Measurements from ENCODE around the gene FCN2.

The FCN2 gene

GRCh38 chr9:134933076-134933659 is 52.6 kb downstream of the FCN2 start:
- DNase-seq (ENCODE audit: low spot score) = no peak
- peak overlapping the region; percentile 49 for H2BK120ac ChIP-seq (ENCODE audit: low read depth, low read length)
- peak overlapping the region; percentile 51 for H2AK5ac ChIP-seq (ENCODE audit: low read depth, low read length)
- no CpG with 5 or more reads among the region's 10 CpGs for WGBS, 2 donors (ENCODE audit: extremely low coverage in 2 of 2, insufficient read length in 2 of 2, insufficient replicate concordance in 1 of 2)
- peak overlapping the region; percentile 85 for H2BK12ac ChIP-seq (ENCODE audit: low read length)
- H2BK5ac ChIP-seq (ENCODE audit: low read length) = peak overlapping the region; percentile 19
- no peak overlapping the region for H3K14ac ChIP-seq (ENCODE audit: low read length)
- H4K91ac ChIP-seq (ENCODE audit: low read depth, low read length, poor library complexity) = no peak overlapping the region
- H4K8ac ChIP-seq (ENCODE audit: low read depth, low read length) = no peak overlapping the region
- H3K4me3 ChIP-seq (ENCODE audit: low read length in 2 of 2) = no peak overlapping the region
- peaks cover 0 to 23% of the 10 kb centered on the region in 2 donors for H3K4me1 ChIP-seq (ENCODE audit: control insufficient read depth in 2 of 2, insufficient read depth in 1 of 2, low read depth in 1 of 2, low read length in 2 of 2)
- peaks cover 0 to 40% (median 3%) of the 10 kb centered on the region in 3 experiments for H3K27me3 ChIP-seq (ENCODE audit: control insufficient read depth in 3 of 3, insufficient read depth in 3 of 3, low read depth in 1 of 3, low read length in 3 of 3)
- no peaks in the 10 kb centered on the region for H3K9me3 ChIP-seq (replicated peaks in 1 of 2; ENCODE audit: control insufficient read depth in 2 of 2, insufficient read depth in 1 of 2, low read depth in 1 of 2, low read length in 2 of 2)
- H3K36me3 ChIP-seq (replicated peaks in 1 of 2; ENCODE audit: control insufficient read depth in 2 of 2, insufficient read depth in 2 of 2, low read length in 2 of 2) = no peaks in the 10 kb centered on the region
- no peak overlapping the region for H3K23ac ChIP-seq (ENCODE audit: low read depth, low read length, poor library complexity)
- H3K4me2 ChIP-seq (ENCODE audit: insufficient read depth, low read length, poor library complexity, severe bottlenecking) = no peak overlapping the region
- no peak overlapping the region for H3K4ac ChIP-seq (ENCODE audit: low read length)
- H3K18ac ChIP-seq (ENCODE audit: low read length) = peak overlapping the region; percentile 62
- peak overlapping the region; percentile 86 for H2BK15ac ChIP-seq (ENCODE audit: low read length)
- H3K27ac ChIP-seq (replicated peaks; ENCODE audit: low read length) = no peak overlapping the region
- no peak overlapping the region for H2AFZ ChIP-seq (ENCODE audit: low read length)
- no peak overlapping the region for H3K9ac ChIP-seq (ENCODE audit: low read depth, low read length, poor library complexity)
- H3K79me1 ChIP-seq (ENCODE audit: low read depth, low read length) = no peaks in the 10 kb centered on the region

DNA sequence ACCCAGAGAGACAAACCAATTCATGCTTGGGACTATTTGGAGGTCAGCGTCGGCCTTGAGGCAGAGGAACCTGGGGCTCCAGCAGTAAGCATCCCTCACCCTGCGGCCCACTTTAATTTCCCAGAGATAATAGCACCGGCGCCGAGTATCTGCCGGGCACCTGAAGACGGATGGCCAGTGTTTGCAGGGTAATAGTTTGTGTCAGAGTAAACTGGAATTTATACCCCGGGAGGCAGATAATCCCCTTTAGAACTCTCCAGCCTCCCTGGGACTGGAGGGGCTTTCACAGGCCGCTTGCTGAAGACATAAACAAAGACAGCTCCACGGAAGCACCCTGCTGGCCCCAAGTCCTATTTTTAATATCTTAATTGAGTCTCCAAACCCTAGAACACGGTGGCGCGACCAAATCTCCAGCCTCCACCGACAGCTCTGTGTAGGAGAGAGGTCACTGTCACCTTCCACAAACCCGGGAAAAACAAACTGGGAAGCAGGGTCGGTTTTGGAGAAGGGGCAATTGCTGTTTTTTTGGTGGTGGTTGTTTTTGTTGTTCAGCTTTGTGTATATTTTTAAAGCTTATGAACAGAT is 54.5 kb downstream of the FCN2 start:
- no peak overlapping the region for H3K4me3 ChIP-seq (ENCODE audit: low read length in 2 of 2)
- H3K18ac ChIP-seq (ENCODE audit: low read length) = no peak overlapping the region
- WGBS, 2 donors (ENCODE audit: extremely low coverage in 2 of 2, insufficient read length in 2 of 2, insufficient replicate concordance in 1 of 2) = no CpG with 5 or more reads among the region's 17 CpGs
- peaks cover 0 to 51% (median 3%) of the 10 kb centered on the region in 3 experiments for H3K27me3 ChIP-seq (ENCODE audit: control insufficient read depth in 3 of 3, insufficient read depth in 3 of 3, low read depth in 1 of 3, low read length in 3 of 3)
- DNase-seq (ENCODE audit: low spot score) = no peak
- no peak overlapping the region for H4K8ac ChIP-seq (ENCODE audit: low read depth, low read length)
- H3K23ac ChIP-seq (ENCODE audit: low read depth, low read length, poor library complexity) = no peak overlapping the region
- no peak overlapping the region for H2BK15ac ChIP-seq (ENCODE audit: low read length)
- H4K91ac ChIP-seq (ENCODE audit: low read depth, low read length, poor library complexity) = no peak overlapping the region
- H2AFZ ChIP-seq (ENCODE audit: low read length) = no peak overlapping the region
- no peak overlapping the region for H3K4me2 ChIP-seq (ENCODE audit: insufficient read depth, low read length, poor library complexity, severe bottlenecking)
- no peak overlapping the region for H2BK120ac ChIP-seq (ENCODE audit: low read depth, low read length)
- no peak overlapping the region for H3K9ac ChIP-seq (ENCODE audit: low read depth, low read length, poor library complexity)
- peaks cover 0 to 26% of the 10 kb centered on the region in 2 donors for H3K4me1 ChIP-seq (ENCODE audit: control insufficient read depth in 2 of 2, insufficient read depth in 1 of 2, low read depth in 1 of 2, low read length in 2 of 2)
- H3K36me3 ChIP-seq (replicated peaks in 1 of 2; ENCODE audit: control insufficient read depth in 2 of 2, insufficient read depth in 2 of 2, low read length in 2 of 2) = no peaks in the 10 kb centered on the region
- no peak overlapping the region for H2AK5ac ChIP-seq (ENCODE audit: low read depth, low read length)
- H2BK5ac ChIP-seq (ENCODE audit: low read length) = no peak overlapping the region
- no peaks in the 10 kb centered on the region for H3K9me3 ChIP-seq (replicated peaks in 1 of 2; ENCODE audit: control insufficient read depth in 2 of 2, insufficient read depth in 1 of 2, low read depth in 1 of 2, low read length in 2 of 2)
- no peaks in the 10 kb centered on the region for H3K79me1 ChIP-seq (ENCODE audit: low read depth, low read length)
- H3K27ac ChIP-seq (replicated peaks; ENCODE audit: low read length) = peak overlapping the region; percentile 13
- H2BK12ac ChIP-seq (ENCODE audit: low read length) = no peak overlapping the region
- H3K14ac ChIP-seq (ENCODE audit: low read length) = no peak overlapping the region
- H3K4ac ChIP-seq (ENCODE audit: low read length) = no peak overlapping the region

- H4K8ac ChIP-seq (ENCODE audit: low read depth, low read length) = no peak overlapping the region
- H3K4me1 ChIP-seq (ENCODE audit: control insufficient read depth in 2 of 2, insufficient read depth in 1 of 2, low read depth in 1 of 2, low read length in 2 of 2) = peaks cover 0 to 28% of the 10 kb centered on the region in 2 donors
- no peak overlapping the region for H2BK5ac ChIP-seq (ENCODE audit: low read length)
- H2AK5ac ChIP-seq (ENCODE audit: low read depth, low read length) = no peak overlapping the region
- H3K9ac ChIP-seq (ENCODE audit: low read depth, low read length, poor library complexity) = no peak overlapping the region
- H2BK12ac ChIP-seq (ENCODE audit: low read length) = peak overlapping the region; percentile 59
- H3K4ac ChIP-seq (ENCODE audit: low read length) = no peak overlapping the region
- peak overlapping the region; percentile 60 for H3K18ac ChIP-seq (ENCODE audit: low read length)
- H3K23ac ChIP-seq (ENCODE audit: low read depth, low read length, poor library complexity) = no peak overlapping the region
- peaks cover 0 to 51% (median 3%) of the 10 kb centered on the region in 3 experiments for H3K27me3 ChIP-seq (ENCODE audit: control insufficient read depth in 3 of 3, insufficient read depth in 3 of 3, low read depth in 1 of 3, low read length in 3 of 3)
- WGBS, 2 donors (ENCODE audit: extremely low coverage in 2 of 2, insufficient read length in 2 of 2, insufficient replicate concordance in 1 of 2) = no CpG with 5 or more reads among the region's 27 CpGs
- no peak overlapping the region for H3K14ac ChIP-seq (ENCODE audit: low read length)
- no peak overlapping the region for H2BK120ac ChIP-seq (ENCODE audit: low read depth, low read length)
- no peaks in the 10 kb centered on the region for H3K9me3 ChIP-seq (replicated peaks in 1 of 2; ENCODE audit: control insufficient read depth in 2 of 2, insufficient read depth in 1 of 2, low read depth in 1 of 2, low read length in 2 of 2)
- H2AFZ ChIP-seq (ENCODE audit: low read length) = no peak overlapping the region
- no peak overlapping the region for H3K27ac ChIP-seq (replicated peaks; ENCODE audit: low read length)
- DNase-seq (ENCODE audit: low spot score) = no peak
- no peaks in the 10 kb centered on the region for H3K79me1 ChIP-seq (ENCODE audit: low read depth, low read length)
- H3K36me3 ChIP-seq (replicated peaks in 1 of 2; ENCODE audit: control insufficient read depth in 2 of 2, insufficient read depth in 2 of 2, low read length in 2 of 2) = no peaks in the 10 kb centered on the region
- H3K4me2 ChIP-seq (ENCODE audit: insufficient read depth, low read length, poor library complexity, severe bottlenecking) = no peak overlapping the region
- H2BK15ac ChIP-seq (ENCODE audit: low read length) = no peak overlapping the region
- no peak overlapping the region for H4K91ac ChIP-seq (ENCODE audit: low read depth, low read length, poor library complexity)
- H3K4me3 ChIP-seq (ENCODE audit: low read length in 2 of 2) = peak overlapping the region in 1 of 2 donors; percentile 36
Observed at GRCh38 chr9:134935701-134936345, 55.2 kb downstream of the FCN2 start.
